Spleen (tissue), 11 donors: Measurements from ENCODE around the gene SEMA4A. TPM values are rescaled to one million over a fixed set of nuclear protein-coding genes. Genes with fewer than 3 reads are reported as not detected.

ENCODE experiments used
- DNase-seq: peaks from one replicate; pipeline ENCODE4 v3.0.0-alpha.2; 2020
- H3K27ac ChIP-seq, 8 donors: fragments of 200-600 bp; sonication (generic) in 7 of 8; 1 replicate in 4 of 8; 2 replicates in 4 of 8; pipeline versions ENCODE4 v1.5.0 to v1.8.0; 2016 to 2021; ENCODE audit warnings: inconsistent platforms in 4 of 8, mild to moderate bottlenecking in 4 of 8, moderate library complexity in 1 of 8
- H3K27me3 ChIP-seq, 7 donors: fragments of 200-600 bp; sonication (generic) in 6 of 7; replicated peaks in 1 of 7; 1 replicate in 4 of 7; 2 replicates in 3 of 7; pipeline versions ENCODE4 v1.5.0 to v1.8.0; 2016 to 2021; ENCODE audit warnings: inconsistent platforms in 3 of 7, mild to moderate bottlenecking in 1 of 7
- H3K36me3 ChIP-seq, 6 donors: fragments of 200-600 bp; sonication (generic) in 5 of 6; 1 replicate in 4 of 6; 2 replicates in 2 of 6; pipeline versions ENCODE4 v1.5.0 to v1.8.0; 2016 to 2021; ENCODE audit warnings: inconsistent platforms in 2 of 6
- H3K4me1 ChIP-seq, 6 donors: fragments of 200-600 bp; sonication (generic) in 5 of 6; 1 replicate in 3 of 6; 2 replicates in 3 of 6; pipeline versions ENCODE4 v1.5.0 to v1.8.0; 2016 to 2021; ENCODE audit warnings: inconsistent platforms in 3 of 6
- H3K4me3 ChIP-seq, 8 donors: fragments of 200-600 bp; sonication (generic) in 7 of 8; 1 replicate in 4 of 8; 2 replicates in 4 of 8; pipeline versions ENCODE4 v1.5.0 to v1.8.0; 2016 to 2021; ENCODE audit warnings: inconsistent platforms in 4 of 8, mild to moderate bottlenecking in 4 of 8, moderate library complexity in 2 of 8
- H3K9me3 ChIP-seq, 8 donors: fragments of 200-600 bp; sonication (generic) in 7 of 8; 1 replicate in 4 of 8; 2 replicates in 4 of 8; pipeline versions ENCODE4 v1.5.0 to v1.8.0; 2016 to 2021; ENCODE audit warnings: inconsistent platforms in 4 of 8
- POLR2A ChIP-seq, 3 donors: fragments of 450-650 bp; IDR thresholded peaks; one replicate each; pipeline ENCODE4 v1.5.1; 2017; ENCODE audit warnings: antibody characterized with exemption in 3 of 3, mild to moderate bottlenecking in 1 of 3
- POLR2AphosphoS5 ChIP-seq, 3 donors: sonication (generic); formaldehyde crosslinking; IDR thresholded peaks; one replicate each; pipeline ENCODE4 v1.5.1; 2017; ENCODE audit warnings: antibody characterized with exemption in 3 of 3
- WGBS, 5 donors: extraction: QIAGEN DNeasy Blood & Tissue Kit in 3 of 5; methylation state at CpG; one replicate each; pipeline versions ENCODE4 v1.1.5 to v1.1.7; 2013 to 2018; 5-methylcytosine and 5-hydroxymethylcytosine counted together
- intact Hi-C: fragments of 100-400 bp; cut with DNase I; formaldehyde crosslinking; loops from one replicate; pipeline ENCODE4 v1.15.0; 2023; ENCODE audit warnings: low total_unique reads
- polyA plus RNA-seq, 3 donors: library from polyadenylated mRNA; stranded (reverse); fragments of 200-250 nt; gene quantifications; one replicate each; pipeline ENCODE4 v1.2.1, GENCODE V29; 2013
- total RNA-seq, 7 donors: library from RNA; depleted of rRNA in 3 of 7; stranded (reverse); fragments of >200 nt in 3 of 7; fragmentation: NEBNext Ultra II Directional in 4 of 7; extraction: Animal tissue kit (Norgen Biotek cat#: 25700) in 4 of 7; gene quantifications; one replicate each; pipeline versions ENCODE4 v1.1.0 to v1.2.1, GENCODE V29; 2016 to 2021
- TF ChIP-seq, protein P1 (sequence below), 11 experiments: fragments of 200-600 bp in 7 of 11; fragments of 450-650 bp in 4 of 11; sonication (generic) in 4 of 11; IDR thresholded peaks in 8 of 11; conservative IDR thresholded peaks in 3 of 11; 1 replicate in 7 of 11; 2 replicates in 4 of 11; pipeline versions ENCODE4 v1.4.0 to v1.8.0; 2016 to 2021; ENCODE audit warnings: antibody characterized with exemption in 11 of 11, inconsistent platforms in 4 of 11, mild to moderate bottlenecking in 1 of 11
- donor health status: healthy with polysubstance abuse.
- donor health status: DM: no; HTN: no; CAD: no; lungs with moderate emphysema.
- donor health status: DM: no; HTN: no; CAD: no.
- donor health status: Bipolar disorder and iron deficiency.
- donor health status: healthy.
- donor health status: DM: no; HTN: no; CAD: no.
- donor health status: DM: yes; HTN: yes; CAD: no.

Gene SEMA4A
- total and polyA plus RNA-seq, 10 donors = 7.1 to 65.9 (median 33.2) TPM

DNA sequence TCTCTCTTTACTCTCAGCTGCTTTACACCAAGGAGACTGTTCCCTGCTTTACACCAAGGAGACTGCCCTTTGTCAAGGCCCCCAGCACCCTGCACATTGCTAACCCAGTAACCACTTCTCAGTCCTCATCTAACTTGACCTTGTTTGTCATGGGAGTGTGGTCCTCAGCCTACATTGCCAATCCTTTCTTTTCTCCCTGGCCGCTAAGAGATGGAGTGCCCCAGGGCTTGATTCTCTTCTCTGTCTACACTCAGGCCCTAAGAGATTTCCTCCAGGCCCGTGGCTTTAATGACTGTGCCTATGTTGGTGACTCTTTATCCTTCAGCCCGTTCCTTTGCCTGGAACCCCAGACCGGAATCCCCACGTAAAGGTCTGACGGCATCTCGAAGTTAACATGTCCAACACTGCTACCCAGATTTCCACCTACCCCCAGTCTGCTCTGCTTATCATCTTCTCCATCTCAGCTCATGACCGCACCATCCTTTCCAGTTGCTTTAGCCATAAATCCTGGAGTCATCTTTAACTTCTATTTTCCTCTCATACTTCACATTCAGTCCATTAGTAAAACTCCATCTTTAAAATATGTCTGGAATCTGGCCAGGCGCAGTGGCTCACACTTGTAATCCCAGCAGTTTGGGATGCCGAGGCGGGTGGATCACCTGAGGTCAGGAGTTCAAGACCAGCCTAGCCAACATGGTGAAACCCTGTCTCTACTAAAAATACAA, 9.5 kb upstream of the SEMA4A start:
- H3K36me3 ChIP-seq = peaks cover 0 to 22% (median 3%) of the 10 kb centered on the region in 6 donors
- TF ChIP-seq POLR2A (IDR thresholded peaks at IDR 0.05) (no peak), POLR2AphosphoS5 (IDR thresholded peaks at IDR 0.05) (no peak)
- TF ChIP-seq, protein P1, sequence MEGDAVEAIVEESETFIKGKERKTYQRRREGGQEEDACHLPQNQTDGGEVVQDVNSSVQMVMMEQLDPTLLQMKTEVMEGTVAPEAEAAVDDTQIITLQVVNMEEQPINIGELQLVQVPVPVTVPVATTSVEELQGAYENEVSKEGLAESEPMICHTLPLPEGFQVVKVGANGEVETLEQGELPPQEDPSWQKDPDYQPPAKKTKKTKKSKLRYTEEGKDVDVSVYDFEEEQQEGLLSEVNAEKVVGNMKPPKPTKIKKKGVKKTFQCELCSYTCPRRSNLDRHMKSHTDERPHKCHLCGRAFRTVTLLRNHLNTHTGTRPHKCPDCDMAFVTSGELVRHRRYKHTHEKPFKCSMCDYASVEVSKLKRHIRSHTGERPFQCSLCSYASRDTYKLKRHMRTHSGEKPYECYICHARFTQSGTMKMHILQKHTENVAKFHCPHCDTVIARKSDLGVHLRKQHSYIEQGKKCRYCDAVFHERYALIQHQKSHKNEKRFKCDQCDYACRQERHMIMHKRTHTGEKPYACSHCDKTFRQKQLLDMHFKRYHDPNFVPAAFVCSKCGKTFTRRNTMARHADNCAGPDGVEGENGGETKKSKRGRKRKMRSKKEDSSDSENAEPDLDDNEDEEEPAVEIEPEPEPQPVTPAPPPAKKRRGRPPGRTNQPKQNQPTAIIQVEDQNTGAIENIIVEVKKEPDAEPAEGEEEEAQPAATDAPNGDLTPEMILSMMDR (IDR thresholded peaks at IDR 0.05 in 8 of 11, conservative IDR thresholded peaks at IDR 0.05 in 3 of 11) = no peak
- DNase-seq = no peak
- no peak overlapping the region for H3K4me3 ChIP-seq
- intact Hi-C loops = no loop called here
- H3K9me3 ChIP-seq = no peaks in the 10 kb centered on the region
- no peak overlapping the region for H3K27ac ChIP-seq
- peaks cover 23 to 39% (median 33%) of the 10 kb centered on the region in 6 donors for H3K4me1 ChIP-seq
- WGBS, 5 donors = 69 to 81% (median 75%) methylated on average over 11 of the region's 11 CpGs
- H3K27me3 ChIP-seq = no peaks in the 10 kb centered on the region

DNA sequence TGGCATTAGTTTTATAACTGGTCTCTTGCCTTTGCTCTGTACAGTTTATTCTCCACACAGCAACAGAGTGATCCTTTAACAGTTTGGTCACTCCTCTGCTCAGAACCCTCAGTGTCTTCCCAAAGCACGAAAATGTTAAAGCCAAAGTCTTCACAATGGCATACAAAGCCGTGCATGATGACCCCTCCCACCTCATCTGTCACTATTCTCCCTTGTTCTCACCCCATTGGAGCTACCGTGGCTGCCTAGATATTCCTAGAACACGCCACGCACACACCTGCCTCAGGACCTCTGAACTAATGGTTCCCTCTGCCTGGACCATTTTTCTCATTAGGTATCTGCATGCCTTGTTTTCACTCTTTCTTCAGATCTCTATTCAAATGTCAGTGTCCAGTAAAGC, 8.6 kb upstream of the SEMA4A start:
- WGBS, 5 donors = 75 to 81% (median 77%) methylated on average over 5 of the region's 5 CpGs
- DNase-seq = no peak
- intact Hi-C loops = no loop called here
- Histone ChIP-seq H3K9me3 (no peaks in the 10 kb centered on the region), H3K4me1 (peaks cover 26 to 43% (median 41%) of the 10 kb centered on the region in 6 donors), H3K27ac (no peak overlapping the region), H3K36me3 (peaks cover 0 to 13% (median 0%) of the 10 kb centered on the region in 6 donors), H3K27me3 (peaks cover 0 to 4% (median 0%) of the 10 kb centered on the region in 7 donors), H3K4me3 (no peak overlapping the region)
- TF ChIP-seq POLR2A (IDR thresholded peaks at IDR 0.05) = no peak
- TF ChIP-seq, protein P1 (IDR thresholded peaks at IDR 0.05 in 8 of 11, conservative IDR thresholded peaks at IDR 0.05 in 3 of 11) = no peak
- no peak for TF ChIP-seq POLR2AphosphoS5 (IDR thresholded peaks at IDR 0.05)

DNA sequence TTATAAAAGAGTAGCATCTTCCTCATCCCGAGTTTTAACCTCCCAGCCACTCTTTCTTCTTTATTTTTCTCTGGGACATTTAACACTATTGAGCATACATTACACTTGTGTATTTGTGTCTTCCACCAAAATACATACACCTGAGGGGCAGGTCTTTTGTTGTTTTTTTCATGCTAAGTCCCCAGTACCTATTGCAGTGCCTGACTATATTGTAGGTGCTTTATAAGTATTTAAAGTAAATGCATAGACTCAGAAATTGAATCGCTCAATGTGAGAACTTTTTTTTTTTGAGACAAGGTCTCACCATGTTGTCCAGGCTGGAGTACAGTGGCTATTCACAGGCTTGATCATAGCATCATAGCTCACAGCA, 7.8 kb upstream of the SEMA4A start:
- intact Hi-C loops = loop anchor here (2.0 kb wide), 1 partner anchor 79 kb away; no protein-coding TSS in a partner anchor
- WGBS, 5 donors = 66 to 88% (median 72%) methylated on average over 2 of the region's 2 CpGs
- TF ChIP-seq POLR2AphosphoS5 (IDR thresholded peaks at IDR 0.05) = no peak
- Histone ChIP-seq H3K9me3 (no peaks in the 10 kb centered on the region), H3K4me1 (peaks cover 32 to 52% (median 50%) of the 10 kb centered on the region in 6 donors), H3K27ac (peak overlapping the region in 1 of 8 donors; percentile 92), H3K27me3 (peaks cover 0 to 13% (median 0%) of the 10 kb centered on the region in 7 donors), H3K4me3 (no peak overlapping the region), H3K36me3 (peaks cover 0 to 4% (median 0%) of the 10 kb centered on the region in 6 donors)
- DNase-seq = no peak

DNA sequence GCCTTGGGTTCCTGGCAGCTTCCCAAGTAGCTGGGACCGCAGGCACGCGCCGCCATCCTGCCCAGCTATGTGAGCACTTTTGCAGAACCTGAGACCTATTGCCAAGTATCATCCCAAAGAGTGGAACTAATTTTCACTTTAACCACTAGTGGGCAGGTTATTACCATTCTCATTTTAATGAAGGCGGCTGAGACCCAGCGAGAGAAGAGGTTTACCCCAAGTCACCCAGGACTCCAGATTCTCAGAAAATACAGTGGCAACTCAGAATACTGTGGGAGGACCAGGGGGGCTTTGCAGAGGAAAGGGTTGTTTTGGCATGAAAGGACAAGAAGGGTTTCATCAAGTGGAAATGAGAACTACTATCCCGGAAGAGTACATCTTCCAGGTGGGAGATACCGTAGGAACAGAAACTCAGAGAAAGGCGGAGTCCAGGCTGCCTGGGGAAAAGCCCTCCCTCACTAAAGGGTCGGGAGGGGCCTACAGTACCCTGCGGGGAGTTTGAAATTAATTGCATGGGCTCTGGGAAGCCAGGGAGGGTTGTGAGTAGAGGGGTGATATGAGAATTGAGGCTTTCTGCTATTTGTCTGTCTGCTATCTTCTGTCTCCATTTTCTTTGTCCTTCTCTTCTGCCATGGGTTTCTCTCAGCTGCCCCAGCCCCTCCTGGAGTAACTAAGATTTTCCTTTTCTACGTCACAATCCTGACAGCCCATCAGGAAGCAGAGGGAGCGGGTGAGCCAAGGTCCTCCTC, 7.2 kb upstream of the SEMA4A start:
- no peak for TF ChIP-seq POLR2A (IDR thresholded peaks at IDR 0.05)
- TF ChIP-seq POLR2AphosphoS5 (IDR thresholded peaks at IDR 0.05) = peak in 2 of 3 donors; percentile 62 to 67
- TF ChIP-seq, protein P1 (IDR thresholded peaks at IDR 0.05 in 8 of 11, conservative IDR thresholded peaks at IDR 0.05 in 3 of 11) = peak; percentile 60 to 89 (median 79)
- Histone ChIP-seq H3K27me3 (peaks cover 0 to 13% (median 0%) of the 10 kb centered on the region in 7 donors), H3K36me3 (no peaks in the 10 kb centered on the region), H3K27ac (peak overlapping the region in 6 of 8 donors; percentile 7 to 92 (median 88)), H3K4me1 (peaks cover 34 to 57% (median 56%) of the 10 kb centered on the region in 6 donors), H3K9me3 (no peaks in the 10 kb centered on the region), H3K4me3 (peak overlapping the region in 2 of 8 donors; percentile 4 to 41)
- intact Hi-C loops = loop anchor here (2.0 kb wide), 1 partner anchor 79 kb away; no protein-coding TSS in a partner anchor
- 10 to 22% (median 12%) methylated on average over 13 of the region's 13 CpGs for WGBS, 5 donors
- DNase-seq = peak; percentile 87
